CD4-positive, alpha-beta T cell treated with Interleukin-15 for 1 hour (primary cell): Measurements from ENCODE around the gene NTM.

Source experiments
- DNase-seq: peaks from one replicate; pipeline ENCODE4 v3.0.0-alpha.2; 2020

NTM gene

GRCh38 chr11:131656839-131657211 is 286.4 kb downstream of the NTM start:
- DNase-seq = no peak

DNA sequence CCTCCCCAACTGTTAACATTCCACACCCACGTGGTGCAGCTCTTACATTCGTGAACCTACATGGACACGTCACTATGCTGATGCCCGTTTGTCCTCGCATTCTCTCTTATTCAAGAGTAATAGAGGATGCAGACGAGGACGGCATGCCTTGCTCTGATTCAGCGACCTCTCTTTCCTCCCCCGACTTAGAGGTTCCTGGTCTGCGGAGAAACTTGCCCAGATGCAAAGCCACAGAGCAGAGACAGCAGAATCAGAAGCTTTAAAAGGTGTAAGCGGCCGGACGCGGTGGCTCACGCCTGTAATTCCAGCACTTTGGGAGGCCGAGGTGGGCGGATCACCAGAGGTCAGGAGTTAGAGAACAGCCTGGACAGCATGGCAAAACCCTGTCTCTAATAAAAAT is 288.0 kb downstream of the NTM start:
- no peak for DNase-seq

DNA sequence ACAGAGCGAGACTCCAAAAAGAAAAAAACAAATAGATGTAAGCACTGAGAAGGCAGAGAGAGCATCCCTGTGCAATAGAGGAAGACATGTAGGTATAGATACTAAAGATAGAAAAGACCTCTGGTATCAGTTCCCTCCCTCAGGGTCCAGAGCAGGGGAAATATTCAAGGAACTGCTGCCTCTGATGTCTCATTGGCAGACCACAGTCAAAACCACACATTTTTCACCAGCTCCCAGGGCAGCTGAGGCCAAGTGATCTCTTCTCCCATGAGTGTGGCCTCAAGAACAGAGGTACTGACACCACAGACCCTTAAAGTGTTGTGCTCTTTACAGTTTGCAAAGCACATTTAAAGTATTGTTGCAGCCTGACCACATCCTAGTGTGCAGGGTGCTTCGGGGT is 288.5 kb downstream of the NTM start:
- no peak for DNase-seq

GRCh38 chr11:131659931-131660330 is 289.5 kb downstream of the NTM start:
- no peak for DNase-seq

DNA sequence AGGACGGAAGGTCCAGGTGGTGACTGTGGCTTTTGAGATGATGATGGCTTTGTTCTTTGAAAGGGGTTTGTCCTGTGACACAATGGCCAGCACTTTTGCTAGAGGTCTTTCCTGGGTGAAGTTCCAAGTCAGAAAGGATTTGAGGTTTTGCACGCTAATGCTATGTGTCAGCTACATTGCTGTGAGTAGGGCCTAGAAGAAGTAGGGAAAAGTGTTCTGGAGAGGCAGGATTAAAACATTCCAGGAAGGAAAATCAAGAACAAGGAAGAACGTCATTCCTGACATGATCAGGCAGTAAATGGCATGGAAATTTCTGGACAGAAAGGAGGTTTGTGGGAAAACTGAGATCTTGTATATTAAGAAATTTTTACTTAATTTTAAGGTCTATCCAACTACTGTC is 290.7 kb downstream of the NTM start:
- DNase-seq = no peak

GRCh38 chr11:131662317-131662972 is 292.0 kb downstream of the NTM start:
- DNase-seq = no peak

GRCh38 chr11:131662993-131663392 is 292.6 kb downstream of the NTM start:
- no peak for DNase-seq

DNA sequence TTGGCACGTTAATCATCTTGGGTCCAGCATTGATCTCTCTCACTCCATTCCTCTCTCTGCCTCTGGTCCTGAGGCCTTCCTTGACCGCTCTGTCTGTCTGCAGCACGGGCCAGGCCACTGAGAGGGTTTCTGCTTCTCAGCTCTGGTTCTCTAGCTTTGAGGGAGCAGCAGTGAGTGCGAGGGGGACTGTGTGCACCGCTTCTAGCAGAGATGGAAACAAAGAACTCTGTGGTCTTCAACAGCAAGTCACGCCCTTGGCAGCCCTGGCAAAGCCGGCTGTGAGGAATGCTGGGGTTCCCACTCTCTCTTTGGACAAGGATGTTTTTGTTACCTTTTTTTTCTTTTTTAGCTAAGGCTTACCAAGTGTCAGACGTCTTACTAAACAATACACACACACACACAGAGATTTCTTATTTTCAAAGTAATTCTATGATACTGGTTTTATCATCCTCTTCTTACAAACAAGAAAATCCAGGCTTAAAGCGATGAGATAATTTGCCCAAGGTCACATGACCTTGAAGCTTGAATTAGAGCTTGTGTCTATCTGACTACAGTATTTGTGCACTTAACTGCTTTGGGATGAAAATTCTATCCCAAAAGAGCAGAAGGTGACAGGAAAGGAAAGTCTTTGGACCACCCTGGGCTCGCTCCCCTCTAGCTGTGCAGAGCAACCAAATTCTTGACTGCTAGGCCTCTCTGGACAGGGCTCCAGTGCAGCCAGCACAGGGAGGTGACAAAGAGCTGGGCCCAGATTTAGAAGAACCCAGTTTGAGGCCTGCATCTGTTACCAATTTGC is 293.2 kb downstream of the NTM start:
- DNase-seq = no peak

- DNase-seq = no peak
Observed at GRCh38 chr11:131664293-131664692, 293.9 kb downstream of the NTM start.

GRCh38 chr11:131664816-131665215 is 294.4 kb downstream of the NTM start:
- no peak for DNase-seq

GRCh38 chr11:131665344-131665968 is 295.0 kb downstream of the NTM start:
- no peak for DNase-seq

DNA sequence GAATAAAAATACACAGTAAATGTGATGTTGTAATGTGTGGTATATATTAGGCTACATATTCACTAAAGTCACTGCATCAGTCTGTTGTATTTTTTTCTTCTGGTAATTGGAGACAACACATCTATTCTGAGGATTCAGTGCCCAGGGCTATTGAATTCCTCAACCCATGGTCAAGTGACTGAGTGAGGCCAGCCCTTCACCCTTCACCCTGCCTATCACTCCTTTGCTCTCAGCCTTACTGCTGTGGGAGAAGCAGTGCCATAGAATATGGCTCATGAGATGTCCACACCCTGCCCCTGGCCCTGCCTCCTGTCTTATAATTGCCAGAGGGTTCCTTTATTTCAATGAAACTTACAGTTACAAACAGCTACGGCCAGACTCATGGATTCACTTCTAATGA is 295.6 kb downstream of the NTM start:
- DNase-seq = no peak

DNA sequence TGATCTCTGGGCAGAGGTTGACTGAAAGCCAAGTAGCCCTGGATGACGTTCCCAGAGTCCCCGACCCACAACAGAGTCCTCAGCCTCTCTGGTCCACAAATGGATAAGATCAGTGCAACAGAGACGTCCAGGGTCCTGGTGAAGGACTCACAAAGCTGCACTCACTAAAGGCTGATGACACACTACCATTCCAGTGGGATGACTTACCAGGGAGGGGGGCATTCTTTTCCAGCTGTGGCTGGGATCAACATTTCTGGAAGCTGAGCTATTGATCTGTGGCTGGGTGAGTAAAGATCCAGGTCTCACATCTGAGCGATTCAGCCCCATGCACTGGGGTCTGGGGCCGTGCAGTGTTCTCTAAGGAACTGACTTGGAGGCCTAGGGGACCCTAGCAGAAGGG is 296.2 kb downstream of the NTM start:
- DNase-seq = no peak

- DNase-seq = no peak
Observed at GRCh38 chr11:131667566-131667965, 297.2 kb downstream of the NTM start.

DNA sequence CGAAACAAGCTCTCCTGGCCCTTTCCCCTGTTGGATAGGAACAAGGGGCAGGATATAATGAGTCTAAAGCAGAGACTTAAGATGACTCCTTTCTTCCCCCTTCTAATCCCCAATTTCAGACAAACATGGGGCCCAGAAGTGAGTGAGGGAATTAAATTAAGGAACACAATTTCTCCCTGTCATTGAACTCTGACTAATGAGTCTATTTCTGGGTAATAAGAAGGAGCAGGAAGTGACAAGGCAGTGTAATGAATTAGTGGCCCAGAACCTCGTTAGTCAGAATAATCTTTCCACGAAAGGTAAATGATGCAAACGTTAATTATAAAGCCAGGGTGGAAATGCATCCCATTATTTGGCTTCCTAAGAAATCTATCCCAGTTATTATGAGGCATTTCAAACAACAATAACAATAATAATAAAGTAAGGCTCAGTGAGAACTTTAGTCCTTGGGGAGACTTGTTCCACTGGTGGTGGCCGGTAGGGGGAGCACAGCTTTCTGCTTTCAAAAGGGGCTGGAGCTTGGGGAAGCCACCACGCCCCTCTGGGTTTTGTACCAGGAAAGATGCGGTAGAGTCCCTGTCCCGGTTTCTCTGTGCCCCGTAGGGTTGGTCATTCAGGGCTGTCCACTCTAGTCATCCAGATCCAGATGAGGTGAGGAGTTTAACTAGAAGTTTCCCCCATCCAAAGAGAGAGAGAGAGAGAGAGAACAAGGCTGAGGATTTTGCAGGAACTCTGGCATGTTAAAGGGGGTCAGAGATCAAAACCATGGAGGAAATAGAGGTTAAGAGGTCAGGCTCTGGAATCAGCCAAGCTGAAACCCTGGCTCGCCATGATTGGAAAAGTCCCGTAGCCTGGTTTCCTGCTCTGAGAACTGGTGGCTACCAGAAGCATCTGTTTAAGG is 298.3 kb downstream of the NTM start:
- DNase-seq = no peak

- DNase-seq = no peak
Observed at GRCh38 chr11:131669401-131669780, 299.0 kb downstream of the NTM start.

DNA sequence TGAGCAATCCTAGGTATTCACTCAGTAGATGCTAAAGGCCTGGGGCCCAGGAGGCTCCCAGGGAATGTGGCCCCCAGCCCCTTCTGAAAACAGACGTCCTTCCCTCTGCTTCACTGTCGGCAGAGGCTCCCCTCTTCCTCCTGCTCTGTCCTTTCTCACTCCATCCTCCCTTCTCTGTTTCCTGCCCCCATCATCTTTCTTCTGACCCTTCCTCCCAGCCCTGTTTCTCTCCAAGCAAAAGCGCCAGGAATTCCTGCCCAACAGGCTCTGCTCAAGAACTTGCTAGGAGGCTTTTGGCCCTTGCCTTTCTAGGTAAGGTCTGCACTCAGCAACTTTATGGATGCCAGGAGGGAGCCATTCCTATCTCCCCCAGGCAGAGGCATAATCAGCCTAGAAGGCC is 300.5 kb downstream of the NTM start:
- no peak for DNase-seq

DNA sequence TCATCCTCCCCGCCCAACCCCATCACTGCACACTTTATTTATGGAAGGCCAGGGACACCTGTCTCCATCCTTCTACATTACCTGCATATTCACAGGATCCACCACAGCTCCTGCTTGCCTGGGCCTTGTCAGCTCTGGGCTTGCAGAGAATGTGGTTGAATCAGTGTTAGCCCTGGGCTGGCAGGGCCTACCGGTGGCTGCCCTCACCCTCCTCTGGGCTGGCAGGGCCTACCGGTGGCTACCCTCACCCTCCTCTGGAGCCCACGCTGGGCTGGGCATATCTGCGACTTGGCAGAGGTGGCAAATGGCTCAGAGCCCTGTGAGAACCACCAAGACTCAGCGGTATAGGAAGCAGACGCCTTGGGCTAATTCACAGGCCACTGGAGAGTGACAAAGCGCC is 300.9 kb downstream of the NTM start:
- DNase-seq = no peak

- no peak for DNase-seq
Observed at GRCh38 chr11:131671734-131672133, 301.3 kb downstream of the NTM start.

DNA sequence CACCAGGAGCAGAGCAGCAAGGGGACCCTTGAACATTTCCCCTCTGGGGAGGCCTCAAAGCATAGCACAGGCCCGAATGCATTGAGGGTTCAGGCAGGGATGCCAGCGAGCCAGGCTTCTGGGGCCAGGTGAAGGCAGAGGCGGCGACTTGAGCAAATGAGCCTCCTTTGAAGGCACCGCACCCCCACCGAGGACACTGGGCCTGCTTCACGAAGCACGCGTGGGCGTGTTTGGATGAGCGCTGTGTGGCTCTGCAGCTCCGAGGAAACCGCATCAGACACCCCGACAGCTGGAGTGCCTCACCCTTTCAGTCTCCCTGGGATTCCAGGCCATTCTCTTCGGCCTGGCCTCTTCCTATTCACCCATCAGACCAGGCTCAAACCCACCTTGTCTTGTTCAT is 301.8 kb downstream of the NTM start:
- no peak for DNase-seq

DNA sequence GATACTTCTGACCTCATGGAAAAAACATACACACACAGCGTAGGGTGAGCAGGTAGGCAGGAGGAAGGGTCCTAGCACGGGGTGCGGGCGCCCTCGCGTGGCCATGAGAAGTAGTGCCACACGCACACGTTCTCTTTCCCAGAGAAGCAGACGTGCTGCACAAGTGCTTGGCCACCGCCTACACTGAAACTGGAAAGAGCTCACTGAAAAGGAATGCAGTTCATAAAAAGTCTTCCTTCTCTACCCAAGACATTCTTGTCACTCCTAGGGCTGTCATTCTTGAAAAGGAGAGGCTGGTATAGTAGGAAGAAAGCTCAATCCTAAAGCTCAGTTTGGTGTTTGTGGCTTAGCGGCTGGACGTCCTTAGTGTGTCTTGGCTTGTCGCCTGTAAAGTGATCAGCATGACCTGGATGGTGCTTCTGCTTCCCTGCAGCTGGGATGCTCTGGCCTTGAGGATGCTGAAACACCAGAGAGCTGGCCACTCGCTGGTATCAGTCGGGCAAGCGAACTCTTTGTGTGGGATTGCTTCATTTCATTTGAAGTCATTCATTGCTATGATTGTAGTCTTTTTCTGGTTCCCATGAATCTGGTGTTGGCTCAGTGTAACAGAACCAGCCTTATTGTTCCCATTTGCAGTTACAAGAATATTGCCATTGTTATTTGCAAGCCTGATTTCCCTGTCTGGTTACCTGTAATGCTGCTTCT is 303.8 kb downstream of the NTM start:
- peak; percentile 30 for DNase-seq

GRCh38 chr11:131675121-131675888 is 304.9 kb downstream of the NTM start:
- DNase-seq = no peak
